Stomach (tissue), 9 donors: ENCODE data around the gene CNST. TPM values are rescaled to one million over a fixed set of nuclear protein-coding genes. Genes with fewer than 3 reads are reported as not detected.

Experiments used
- DNase-seq, 2 donors: peaks; one replicate each; pipeline versions ENCODE4 v3.0.0 to v3.0.0-alpha.2; 2013 to 2019
- H3K27ac ChIP-seq, 5 donors: fragments of 200-600 bp in 4 of 5; sonication (generic) in 4 of 5; one replicate each; pipeline ENCODE4 v1.5.1; 2013 to 2019; ENCODE audit warnings: mild to moderate bottlenecking in 1 of 5, moderate library complexity in 1 of 5
- H3K27me3 ChIP-seq, 3 donors: fragments of 200-600 bp; sonication (generic); one replicate each; pipeline ENCODE4 v1.5.1; 2017 to 2019; ENCODE audit warnings: mixed run types in 1 of 3
- H3K36me3 ChIP-seq, 4 donors: fragments of 200-600 bp; sonication (generic); 1 replicate in 3 of 4; 2 replicates in 1 of 4; pipeline ENCODE4 v1.5.1; 2016 to 2019
- H3K4me1 ChIP-seq, 4 donors: fragments of 200-600 bp; sonication (generic); one replicate each; pipeline ENCODE4 v1.5.1; 2016 to 2019
- H3K4me3 ChIP-seq, 4 donors: fragments of 200-600 bp; sonication (generic) in 3 of 4; one replicate each; pipeline ENCODE4 v1.5.1; 2016 to 2019; ENCODE audit warnings: mild to moderate bottlenecking in 1 of 4
- H3K9me3 ChIP-seq, 4 donors: fragments of 200-600 bp; sonication (generic); one replicate each; pipeline ENCODE4 v1.5.1; 2016 to 2019
- CTCF ChIP-seq, 7 experiments: fragments of 450-650 bp in 4 of 7; fragments of 200-600 bp in 3 of 7; sonication (generic) in 3 of 7; IDR thresholded peaks; one replicate each; pipeline ENCODE4 v1.5.1; 2016 to 2019; ENCODE audit warnings: antibody characterized with exemption in 7 of 7, control low read depth in 2 of 7, mild to moderate bottlenecking in 1 of 7
- EP300 ChIP-seq: sonication (generic); formaldehyde crosslinking; IDR thresholded peaks from one replicate; pipeline ENCODE4 v1.6.1; 2017; ENCODE audit warnings: antibody characterized with exemption
- POLR2A ChIP-seq, 4 donors: fragments of 450-650 bp; IDR thresholded peaks; one replicate each; pipeline ENCODE4 v1.6.1; 2016; ENCODE audit warnings: antibody characterized with exemption in 4 of 4, control low read depth in 2 of 4, mild to moderate bottlenecking in 1 of 4, moderate library complexity in 1 of 4
- POLR2AphosphoS5 ChIP-seq, 3 donors: sonication (generic); formaldehyde crosslinking; IDR thresholded peaks; one replicate each; pipeline ENCODE4 v1.6.1; 2016; ENCODE audit warnings: antibody characterized with exemption in 3 of 3
- WGBS, 5 donors: extraction: QIAGEN DNeasy Blood & Tissue Kit in 3 of 5; methylation state at CpG; one replicate each; pipeline versions ENCODE4 v1.1.5 to v1.1.7; 2013 to 2018; 5-methylcytosine and 5-hydroxymethylcytosine counted together
- intact Hi-C: fragments of 100-400 bp; cut with DNase I; formaldehyde crosslinking; loops from one replicate; pipeline ENCODE4 v1.15.1; 2023; ENCODE audit warnings: low total_unique reads
- polyA plus RNA-seq, 3 donors: library from polyadenylated mRNA; stranded (reverse); fragments of 200-250 nt; gene quantifications; one replicate each; pipeline ENCODE4 v1.2.3, GENCODE V29; 2013
- total RNA-seq, 5 donors: library from RNA; depleted of rRNA; stranded (reverse); fragments of >200 nt; gene quantifications; one replicate each; pipeline versions ENCODE4 v1.1.0 to v1.2.3, GENCODE V29; 2014 to 2016
- donor health status: healthy with polysubstance abuse.
- donor health status: Bipolar disorder and iron deficiency.
- donor health status: healthy.

Gene CNST
- total and polyA plus RNA-seq, 8 donors, result 4.5 to 42.8 (median 16.2) TPM

GRCh38 chr1:246528933-246529731 lies 37.1 kb upstream of the CNST start:
- Histone ChIP-seq H3K4me1 (no peaks in the 10 kb centered on the region), H3K36me3 (no peaks in the 10 kb centered on the region), H3K9me3 (peaks cover 0 to 20% (median 15%) of the 10 kb centered on the region in 4 donors), H3K4me3 (no peak overlapping the region), H3K27ac (no peak overlapping the region), H3K27me3 (no peaks in the 10 kb centered on the region)
- TF ChIP-seq POLR2A (IDR thresholded peaks at IDR 0.05) (no peak), POLR2AphosphoS5 (IDR thresholded peaks at IDR 0.05) (no peak), EP300 (no peak), CTCF (IDR thresholded peaks at IDR 0.05) (no peak)
- 67 to 73% (median 69%) methylated on average over 8 of the region's 8 CpGs for WGBS, 5 donors
- intact Hi-C loops, result no loop called here
- no peak for DNase-seq

- 63 to 78% (median 73%) methylated on average over 2 of the region's 2 CpGs for WGBS, 5 donors
- DNase-seq, result no peak
- TF ChIP-seq EP300 (no peak), CTCF (IDR thresholded peaks at IDR 0.05) (no peak), POLR2AphosphoS5 (IDR thresholded peaks at IDR 0.05) (no peak), POLR2A (IDR thresholded peaks at IDR 0.05) (no peak)
- Histone ChIP-seq H3K4me1 (no peaks in the 10 kb centered on the region), H3K27me3 (no peaks in the 10 kb centered on the region), H3K4me3 (no peak overlapping the region), H3K9me3 (peaks cover 0 to 20% (median 15%) of the 10 kb centered on the region in 4 donors), H3K36me3 (no peaks in the 10 kb centered on the region), H3K27ac (no peak overlapping the region)
- intact Hi-C loops, result no loop called here
Observed at GRCh38 chr1:246530482-246530881, 35.8 kb upstream of the CNST start.

- Histone ChIP-seq H3K27me3 (no peaks in the 10 kb centered on the region), H3K4me3 (no peak overlapping the region), H3K4me1 (peaks cover 0 to under 1% (median 0%) of the 10 kb centered on the region in 4 donors), H3K36me3 (no peaks in the 10 kb centered on the region), H3K9me3 (peaks cover 0 to 20% (median 15%) of the 10 kb centered on the region in 4 donors), H3K27ac (no peak overlapping the region)
- DNase-seq, result no peak
- TF ChIP-seq EP300 (no peak), POLR2A (IDR thresholded peaks at IDR 0.05) (no peak), POLR2AphosphoS5 (IDR thresholded peaks at IDR 0.05) (no peak), CTCF (IDR thresholded peaks at IDR 0.05) (no peak)
- WGBS, 5 donors, result 33 to 71% (median 47%) methylated on average over 1 of the region's 1 CpG
- intact Hi-C loops, result no loop called here
Observed at GRCh38 chr1:246532519-246532918, 33.7 kb upstream of the CNST start.

- H3K4me3 ChIP-seq, result no peak overlapping the region
- 77 to 97% (median 89%) methylated on average over 2 of the region's 2 CpGs for WGBS, 5 donors
- no peak overlapping the region for H3K27ac ChIP-seq
- no peak for DNase-seq
- peaks cover 0 to 20% (median 15%) of the 10 kb centered on the region in 4 donors for H3K9me3 ChIP-seq
- peaks cover 0 to 8% (median 0%) of the 10 kb centered on the region in 4 donors for H3K4me1 ChIP-seq
- intact Hi-C loops, result no loop called here
- TF ChIP-seq CTCF (IDR thresholded peaks at IDR 0.05), result no peak
- TF ChIP-seq POLR2A (IDR thresholded peaks at IDR 0.05), result no peak
- TF ChIP-seq EP300, result no peak
- no peak for TF ChIP-seq POLR2AphosphoS5 (IDR thresholded peaks at IDR 0.05)
- peaks cover 0 to 3% (median 0%) of the 10 kb centered on the region in 4 donors for H3K36me3 ChIP-seq
- H3K27me3 ChIP-seq, result no peaks in the 10 kb centered on the region
Observed at GRCh38 chr1:246533371-246533905, 32.8 kb upstream of the CNST start.
